Adrenal gland (tissue), 5 donors: ENCODE results near the gene ARID5A.

Source experiments
- POLR2A ChIP-seq, 2 donors: fragments of 450-650 bp; IDR thresholded peaks; one replicate each; pipeline ENCODE4 v1.6.1; 2017; ENCODE audit warnings: antibody characterized with exemption in 2 of 2, mild to moderate bottlenecking in 2 of 2, moderate library complexity in 1 of 2
- TF ChIP-seq, protein P1 (sequence below), 6 experiments: fragments of 450-650 bp in 4 of 6; fragments of 200-600 bp in 2 of 6; sonication (generic) in 1 of 6; IDR thresholded peaks; 1 replicate in 5 of 6; 2 replicates in 1 of 6; pipeline versions ENCODE4 v1.5.1 to v1.8.0; 2016 to 2021; ENCODE audit warnings: antibody characterized with exemption in 6 of 6, mild to moderate bottlenecking in 2 of 6, moderate library complexity in 1 of 6
- donor health status: DM: no; HTN: no; CAD: no.

DNA sequence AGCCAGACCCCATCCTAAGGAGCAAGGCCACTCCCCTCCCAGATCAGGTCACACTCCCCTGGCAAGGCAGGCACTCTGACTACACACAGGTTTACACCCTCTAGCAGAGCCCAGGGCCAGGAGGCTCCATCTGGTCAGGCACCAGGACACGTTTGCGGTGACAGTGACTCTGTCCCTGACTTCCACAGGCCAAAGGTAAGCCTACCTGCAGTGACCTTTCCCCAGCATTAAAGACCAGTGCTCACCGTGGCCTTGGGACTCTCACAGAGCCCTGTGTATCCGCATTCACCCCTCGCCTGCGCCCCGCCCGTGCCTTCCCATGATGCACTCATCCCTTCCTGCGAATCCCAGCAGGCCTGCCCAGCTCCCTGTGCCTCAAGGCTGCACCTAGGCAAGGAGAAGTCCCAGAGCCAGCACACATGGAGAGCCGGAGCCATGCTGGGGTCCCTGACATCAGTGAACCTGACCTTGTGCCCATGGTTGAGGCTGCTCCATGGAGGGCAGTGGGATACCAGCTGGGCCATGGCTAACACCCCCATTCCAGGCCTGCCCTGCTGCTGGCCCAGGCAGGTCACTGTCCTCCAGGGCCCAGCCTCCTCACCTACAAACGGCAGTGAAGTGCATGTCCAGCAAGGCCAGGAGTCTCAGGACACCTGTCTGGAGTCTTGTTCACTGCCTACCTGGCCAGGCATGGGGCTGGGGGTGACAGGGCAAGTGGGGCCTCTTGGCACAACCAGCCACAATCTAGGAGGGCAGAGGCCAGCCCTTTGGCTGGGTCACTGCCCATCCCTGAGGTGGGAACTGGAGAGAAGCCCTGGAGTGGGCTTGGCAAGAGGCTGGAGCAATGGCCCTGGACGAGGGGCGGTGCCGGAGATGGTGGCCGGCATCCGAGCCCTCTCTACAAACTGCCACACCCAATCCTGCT is 34.4 kb upstream of the ARID5A start:
- no peak for TF ChIP-seq POLR2A (IDR thresholded peaks at IDR 0.05)
- TF ChIP-seq, protein P1, sequence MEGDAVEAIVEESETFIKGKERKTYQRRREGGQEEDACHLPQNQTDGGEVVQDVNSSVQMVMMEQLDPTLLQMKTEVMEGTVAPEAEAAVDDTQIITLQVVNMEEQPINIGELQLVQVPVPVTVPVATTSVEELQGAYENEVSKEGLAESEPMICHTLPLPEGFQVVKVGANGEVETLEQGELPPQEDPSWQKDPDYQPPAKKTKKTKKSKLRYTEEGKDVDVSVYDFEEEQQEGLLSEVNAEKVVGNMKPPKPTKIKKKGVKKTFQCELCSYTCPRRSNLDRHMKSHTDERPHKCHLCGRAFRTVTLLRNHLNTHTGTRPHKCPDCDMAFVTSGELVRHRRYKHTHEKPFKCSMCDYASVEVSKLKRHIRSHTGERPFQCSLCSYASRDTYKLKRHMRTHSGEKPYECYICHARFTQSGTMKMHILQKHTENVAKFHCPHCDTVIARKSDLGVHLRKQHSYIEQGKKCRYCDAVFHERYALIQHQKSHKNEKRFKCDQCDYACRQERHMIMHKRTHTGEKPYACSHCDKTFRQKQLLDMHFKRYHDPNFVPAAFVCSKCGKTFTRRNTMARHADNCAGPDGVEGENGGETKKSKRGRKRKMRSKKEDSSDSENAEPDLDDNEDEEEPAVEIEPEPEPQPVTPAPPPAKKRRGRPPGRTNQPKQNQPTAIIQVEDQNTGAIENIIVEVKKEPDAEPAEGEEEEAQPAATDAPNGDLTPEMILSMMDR (IDR thresholded peaks at IDR 0.05): no peak
